ENCODE measurements around the gene CERS6.
"Not testable (repeated sequence)": the region's sequence is repeated elsewhere in the genome, so short reads cannot be mapped to it uniquely, and the experiment has no call there.

CERS6 gene

GRCh38 chr2:168466834-168467565, 10.9 kb downstream of the CERS6 start:
- no peak for DNase-seq (ENCODE audit: low read depth in 2 of 3, low spot score in 1 of 3)

GRCh38 chr2:168467729-168468128, 11.7 kb downstream of the CERS6 start:
- no peak for DNase-seq (ENCODE audit: low read depth in 2 of 3, low spot score in 1 of 3)

- DNase-seq (ENCODE audit: low read depth in 2 of 3, low spot score in 1 of 3), result no peak
Observed at GRCh38 chr2:168468354-168468753, 12.3 kb downstream of the CERS6 start.

- DNase-seq (ENCODE audit: low read depth in 2 of 3, low spot score in 1 of 3), result no peak
Observed at GRCh38 chr2:168469281-168469988, 13.4 kb downstream of the CERS6 start.

GRCh38 chr2:168470320-168471162, 14.5 kb downstream of the CERS6 start:
- DNase-seq (ENCODE audit: low read depth in 2 of 3, low spot score in 1 of 3), result no peak

- no peak for DNase-seq (ENCODE audit: low read depth in 2 of 3, low spot score in 1 of 3)
Observed at GRCh38 chr2:168471163-168471475, 15.0 kb downstream of the CERS6 start.

GRCh38 chr2:168475636-168476035, 19.6 kb downstream of the CERS6 start:
- no peak for DNase-seq (ENCODE audit: low read depth in 2 of 3, low spot score in 1 of 3)

- DNase-seq (ENCODE audit: low read depth in 2 of 3, low spot score in 1 of 3), result no peak
Observed at GRCh38 chr2:168478206-168478605, 22.1 kb downstream of the CERS6 start.

GRCh38 chr2:168480356-168480755, 24.3 kb downstream of the CERS6 start:
- DNase-seq (ENCODE audit: low read depth in 2 of 3, low spot score in 1 of 3), result no peak

- no peak for DNase-seq (ENCODE audit: low read depth in 2 of 3, low spot score in 1 of 3)
Observed at GRCh38 chr2:168480825-168481585, 24.9 kb downstream of the CERS6 start.

- no peak for DNase-seq (ENCODE audit: low read depth in 2 of 3, low spot score in 1 of 3)
Observed at GRCh38 chr2:168482269-168482668, 26.2 kb downstream of the CERS6 start.

GRCh38 chr2:168482952-168483831, 27.1 kb downstream of the CERS6 start:
- DNase-seq (ENCODE audit: low read depth in 2 of 3, low spot score in 1 of 3), result no peak

GRCh38 chr2:168486477-168486876, 30.4 kb downstream of the CERS6 start:
- DNase-seq (ENCODE audit: low read depth in 2 of 3, low spot score in 1 of 3), result no peak

- peak in 2 of 3 donors; percentile 50 to 51 for DNase-seq (ENCODE audit: low read depth in 2 of 3, low spot score in 1 of 3)
Observed at GRCh38 chr2:168490015-168490874, 34.2 kb downstream of the CERS6 start.

- DNase-seq (ENCODE audit: low read depth in 2 of 3, low spot score in 1 of 3), result peak in 1 of 3 donors; percentile 14
Observed at GRCh38 chr2:168490946-168491605, 35.0 kb downstream of the CERS6 start.

GRCh38 chr2:168491728-168492127, 35.7 kb downstream of the CERS6 start:
- not testable (repeated sequence) for DNase-seq (ENCODE audit: low read depth in 2 of 3, low spot score in 1 of 3)

GRCh38 chr2:168493219-168493618, 37.1 kb downstream of the CERS6 start:
- not testable (repeated sequence) for DNase-seq (ENCODE audit: low read depth in 2 of 3, low spot score in 1 of 3)

GRCh38 chr2:168494190-168494711, 38.2 kb downstream of the CERS6 start:
- DNase-seq (ENCODE audit: low read depth in 2 of 3, low spot score in 1 of 3), result peak in 1 of 3 donors; percentile 21
